GM13977 (cell line): ENCODE measurements around the gene ACADSB.

ENCODE experiments used
- DNase-seq: peaks from one replicate; pipeline ENCODE4 v3.0.0; 2012; ENCODE audit warnings: low spot score
- CTCF ChIP-seq: IDR thresholded peaks from 2 replicates; pipeline ENCODE4 v1.5.1; 2012; ENCODE audit warnings: mild to moderate bottlenecking, control low read depth; ENCODE audit not compliant: insufficient read depth; ENCODE audit errors: extremely low read depth, missing control alignments
- in situ Hi-C: fragments of 300-500 bp; cut with MboI; formaldehyde crosslinking; loops from one replicate; pipeline ENCODE4 v1.12.0; 2022; ENCODE audit warnings: low sequenced_read_pairs, low pct_unique_long_range_greater_than_20kb, mixed read lengths, inconsistent platforms; ENCODE audit not compliant: unreplicated experiment

ACADSB gene

GRCh38 chr10:123000155-123000554, 8.7 kb upstream of the ACADSB start:
- no peak for DNase-seq
- in situ Hi-C loops: no loop called here
- TF ChIP-seq CTCF: no peak

- no peak for DNase-seq
- in situ Hi-C loops: no loop called here
- TF ChIP-seq CTCF: no peak
These were observed 7.4 kb upstream of the ACADSB start for GRCh38 chr10:123001370-123001769.

- no peak for DNase-seq
- TF ChIP-seq CTCF: no peak
- in situ Hi-C loops: no loop called here
These were observed 4.5 kb upstream of the ACADSB start for GRCh38 chr10:123004298-123004697.

- peak; percentile 68 for DNase-seq
- in situ Hi-C loops: no loop called here
- no peak for TF ChIP-seq CTCF
These were observed 1.1 kb upstream of the ACADSB start for GRCh38 chr10:123007558-123008354.

GRCh38 chr10:123009105-123009820, 457 bp downstream of the ACADSB start:
- no peak for TF ChIP-seq CTCF
- peak; percentile 40 for DNase-seq
- in situ Hi-C loops: no loop called here

DNA sequence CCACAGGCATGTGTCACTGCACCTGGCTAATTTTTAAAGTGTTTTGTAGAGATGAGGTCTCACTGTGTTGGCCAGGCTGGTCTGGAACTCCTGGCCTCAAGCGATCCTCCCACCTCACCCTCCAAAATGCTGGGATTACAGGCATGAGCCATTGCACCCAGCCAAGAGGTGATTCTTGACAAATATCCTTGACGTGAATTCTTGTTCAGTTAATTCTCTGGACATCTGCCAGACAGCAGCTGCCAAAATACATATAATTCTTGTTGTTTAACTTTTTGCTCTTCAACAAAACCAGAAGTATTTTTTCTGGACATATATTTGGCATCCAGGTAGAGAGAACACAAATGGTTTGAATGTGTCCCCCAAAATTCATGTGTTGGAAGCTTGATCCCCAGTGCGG, 3.2 kb downstream of the ACADSB start:
- in situ Hi-C loops: no loop called here
- DNase-seq: no peak
- no peak for TF ChIP-seq CTCF
